ENCODE data around the gene SCN4B. TPM values are rescaled to one million over a fixed set of nuclear protein-coding genes. Genes with fewer than 3 reads are reported as not detected.

The SCN4B gene
- total RNA-seq, 1 donor from 2014 or later, result 0.89 TPM

GRCh38 chr11:118100691-118101232, 51.9 kb downstream of the SCN4B start:
- no peaks in the 10 kb centered on the region for H3K4me1 Mint-ChIP-seq (ENCODE audit: low read depth, unreplicated experiment)
- H3K4me1 ChIP-seq (ENCODE audit: insufficient read depth, low read length), result no peaks in the 10 kb centered on the region
- H3K9me3 ChIP-seq (ENCODE audit: insufficient read depth, low read depth, low read length), result no peaks in the 10 kb centered on the region
- peaks cover 1% of the 10 kb centered on the region for H3K36me3 Mint-ChIP-seq (ENCODE audit: low read depth, unreplicated experiment)
- no peak overlapping the region for H3K4me2 ChIP-seq (ENCODE audit: low read length)
- no peaks in the 10 kb centered on the region for H3K36me3 ChIP-seq (ENCODE audit: insufficient read depth, low read length)
- peaks cover 6% of the 10 kb centered on the region for H3K9me3 Mint-ChIP-seq (ENCODE audit: unreplicated experiment)
- FAIRE-seq (no peak), DNase-seq (ENCODE audit: low read depth) (no peak)
- H3K4me3 Mint-ChIP-seq (ENCODE audit: unreplicated experiment), result no peak overlapping the region
- no peaks in the 10 kb centered on the region for H3K79me2 ChIP-seq (ENCODE audit: insufficient read depth, low read length)
- H3K9ac ChIP-seq (ENCODE audit: low read length), result no peak overlapping the region
- no peaks in the 10 kb centered on the region for H4K20me1 ChIP-seq (ENCODE audit: insufficient read depth, low read length)
- no peak overlapping the region for H2AFZ ChIP-seq (ENCODE audit: low read depth, low read length)
- no peak overlapping the region for H3K27ac Mint-ChIP-seq (ENCODE audit: unreplicated experiment)
- peaks cover 2% of the 10 kb centered on the region for H3K27me3 ChIP-seq (ENCODE audit: insufficient read depth, low read length)
- TF ChIP-seq CTCF (IDR thresholded peaks at IDR 0.05; ENCODE audit: insufficient read depth, low read depth, low read length) (no peak), EZH2 (IDR thresholded peaks at IDR 0.05; ENCODE audit: insufficient read depth, low read length) (no peak)
- no peak overlapping the region for H3K27ac ChIP-seq (ENCODE audit: low read depth, low read length)
- H3K4me3 ChIP-seq (ENCODE audit: insufficient read depth, low read depth, low read length), result no peak overlapping the region
- peaks cover 60% of the 10 kb centered on the region for H3K27me3 Mint-ChIP-seq (ENCODE audit: low read depth, unreplicated experiment)

GRCh38 chr11:118099838-118100556, 52.6 kb downstream of the SCN4B start:
- no peak overlapping the region for H3K4me3 Mint-ChIP-seq (ENCODE audit: unreplicated experiment)
- no peak overlapping the region for H3K27ac Mint-ChIP-seq (ENCODE audit: unreplicated experiment)
- Histone ChIP-seq H3K79me2 (ENCODE audit: insufficient read depth, low read length) (no peaks in the 10 kb centered on the region), H3K4me3 (ENCODE audit: insufficient read depth, low read depth, low read length) (no peak overlapping the region), H3K27ac (ENCODE audit: low read depth, low read length) (no peak overlapping the region), H3K27me3 (ENCODE audit: insufficient read depth, low read length) (peaks cover 8% of the 10 kb centered on the region), H3K9ac (ENCODE audit: low read length) (no peak overlapping the region), H3K36me3 (ENCODE audit: insufficient read depth, low read length) (no peaks in the 10 kb centered on the region), H3K9me3 (ENCODE audit: insufficient read depth, low read depth, low read length) (no peaks in the 10 kb centered on the region), H2AFZ (ENCODE audit: low read depth, low read length) (no peak overlapping the region), H4K20me1 (ENCODE audit: insufficient read depth, low read length) (no peaks in the 10 kb centered on the region), H3K4me1 (ENCODE audit: insufficient read depth, low read length) (no peaks in the 10 kb centered on the region), H3K4me2 (ENCODE audit: low read length) (no peak overlapping the region)
- TF ChIP-seq EZH2 (IDR thresholded peaks at IDR 0.05; ENCODE audit: insufficient read depth, low read length), result no peak
- TF ChIP-seq CTCF (IDR thresholded peaks at IDR 0.05; ENCODE audit: insufficient read depth, low read depth, low read length), result no peak
- H3K27me3 Mint-ChIP-seq (ENCODE audit: low read depth, unreplicated experiment), result peaks cover 63% of the 10 kb centered on the region
- FAIRE-seq (no peak), DNase-seq (ENCODE audit: low read depth) (no peak)
- H3K36me3 Mint-ChIP-seq (ENCODE audit: low read depth, unreplicated experiment), result peaks cover 1% of the 10 kb centered on the region
- peaks cover 4% of the 10 kb centered on the region for H3K9me3 Mint-ChIP-seq (ENCODE audit: unreplicated experiment)
- H3K4me1 Mint-ChIP-seq (ENCODE audit: low read depth, unreplicated experiment), result no peaks in the 10 kb centered on the region
